Right lobe of liver (tissue), 4 donors: ENCODE results near the gene GLS.

ENCODE experiments used
- CTCF ChIP-seq, 4 donors: fragments of 200-600 bp in 3 of 4; fragments of 450-650 bp in 1 of 4; IDR thresholded peaks; one replicate each; pipeline versions ENCODE4 v1.5.1 to v1.8.0; 2016 to 2022; ENCODE audit warnings: antibody characterized with exemption in 4 of 4, mild to moderate bottlenecking in 2 of 4
- POLR2A ChIP-seq: fragments of 450-650 bp; IDR thresholded peaks from one replicate; pipeline ENCODE4 v1.6.1; 2017; ENCODE audit warnings: antibody characterized with exemption, mild to moderate bottlenecking
- donor health status: DM: no; HTN: no; CAD: no.
- donor health status: DM: no; HTN: no; CAD: no.
- donor health status: DM: no; HTN: yes; CAD: no.

- no peak for TF ChIP-seq POLR2A
- TF ChIP-seq CTCF (IDR thresholded peaks at IDR 0.05): no peak
Observed at GRCh38 chr2:191009541-191010374, 129.1 kb downstream of the GLS start.
